Smooth muscle cell (in vitro differentiated cells): ENCODE measurements around the gene HOXD12. TPM values are rescaled to one million over a fixed set of nuclear protein-coding genes. Genes with fewer than 3 reads are reported as not detected.

Experiments used
- DNase-seq: peaks from one replicate; lab custom pipeline; 2025; ENCODE audit not compliant: unreplicated experiment; lab: John Stamatoyannopoulos, UW
- H2AFZ ChIP-seq: fragments of 200-600 bp; sonication (generic); 2 replicates; pipeline ENCODE4 v1.6.0; 2016; ENCODE audit warnings: antibody characterized with exemption, low read depth, mild to moderate bottlenecking
- H3F3A ChIP-seq: fragments of 200-600 bp; sonication (generic); 2 replicates; pipeline ENCODE4 v1.6.0; 2017; ENCODE audit warnings: antibody characterized with exemption, low read depth
- H3K27ac ChIP-seq: fragments of 200-600 bp; sonication (generic); 2 replicates; pipeline ENCODE4 v1.5.1; 2016; ENCODE audit warnings: low read depth, mild to moderate bottlenecking
- H3K27me3 ChIP-seq: fragments of 200-600 bp; sonication (generic); 2 replicates; pipeline ENCODE4 v1.6.1; 2016; ENCODE audit warnings: low read depth, mild to moderate bottlenecking
- H3K36me3 ChIP-seq: fragments of 200-600 bp; sonication (generic); 2 replicates; pipeline ENCODE4 v1.5.1; 2016; ENCODE audit warnings: low read depth
- H3K4me1 ChIP-seq: fragments of 200-600 bp; sonication (generic); 2 replicates; pipeline ENCODE4 v1.5.1; 2016; ENCODE audit warnings: low read depth
- H3K4me2 ChIP-seq: fragments of 200-600 bp; sonication (generic); 2 replicates; pipeline ENCODE4 v1.6.0; 2016; ENCODE audit warnings: mild to moderate bottlenecking
- H3K4me3 ChIP-seq: fragments of 200-600 bp; sonication (generic); 2 replicates; pipeline ENCODE4 v1.5.1; 2016; ENCODE audit warnings: mild to moderate bottlenecking
- H3K79me2 ChIP-seq: fragments of 200-600 bp; sonication (generic); 2 replicates; pipeline ENCODE4 v1.6.0; 2016; ENCODE audit warnings: low read depth, mild to moderate bottlenecking
- H3K9ac ChIP-seq: fragments of 200-600 bp; sonication (generic); 2 replicates; pipeline ENCODE4 v1.6.0; 2016; ENCODE audit warnings: low read depth
- H3K9me3 ChIP-seq: fragments of 200-600 bp; sonication (generic); replicated peaks from 2 replicates; pipeline ENCODE4 v1.5.1; 2016; ENCODE audit warnings: low read depth
- H4K20me1 ChIP-seq: fragments of 200-600 bp; sonication (generic); 2 replicates; pipeline ENCODE4 v1.6.0; 2016; ENCODE audit warnings: low read depth
- CTCF ChIP-seq: fragments of 200-600 bp; sonication (generic); IDR thresholded peaks from 2 replicates; pipeline ENCODE4 v1.5.1; 2017; ENCODE audit warnings: borderline replicate concordance, mild to moderate bottlenecking, antibody characterized with exemption; ENCODE audit not compliant: insufficient read depth, poor library complexity, severe bottlenecking
- WGBS: methylation state at CpG from one replicate; pipeline ENCODE4 v1.1.7; 2016; ENCODE audit warnings: low lambda C conversion rate; 5-methylcytosine and 5-hydroxymethylcytosine counted together
- polyA plus RNA-seq: library from polyadenylated mRNA; unstranded; fragments of >200 nt; fragmentation: Nextera tagmentation; extraction: Ambion mirVana; gene quantifications from 2 replicates; pipeline ENCODE4 v1.2.1, GENCODE V29; 2016
- total RNA-seq: library from RNA; depleted of rRNA; stranded (reverse); fragments of >200 nt; gene quantifications from 2 replicates; pipeline ENCODE4 v1.2.3, GENCODE V29; 2014

The HOXD12 gene
- total and polyA plus RNA-seq, 2 experiments from 2014 or later = not detected

GRCh38 chr2:176125772-176126054 is 26.1 kb downstream of the HOXD12 start:
- Histone ChIP-seq H3K4me3 (no peak overlapping the region), H3K27me3 (peaks cover 98% of the 10 kb centered on the region), H3K4me1 (peaks cover 7% of the 10 kb centered on the region), H3K9ac (no peak overlapping the region), H3K79me2 (no peaks in the 10 kb centered on the region), H3K9me3 (no peaks in the 10 kb centered on the region), H3K4me2 (no peak overlapping the region), H3F3A (no peaks in the 10 kb centered on the region), H2AFZ (no peak overlapping the region), H4K20me1 (peaks cover 38% of the 10 kb centered on the region), H3K27ac (no peak overlapping the region), H3K36me3 (no peaks in the 10 kb centered on the region)
- WGBS = 39% methylated on average over 6 of the region's 6 CpGs
- DNase-seq = no peak
- TF ChIP-seq CTCF = no peak

DNA sequence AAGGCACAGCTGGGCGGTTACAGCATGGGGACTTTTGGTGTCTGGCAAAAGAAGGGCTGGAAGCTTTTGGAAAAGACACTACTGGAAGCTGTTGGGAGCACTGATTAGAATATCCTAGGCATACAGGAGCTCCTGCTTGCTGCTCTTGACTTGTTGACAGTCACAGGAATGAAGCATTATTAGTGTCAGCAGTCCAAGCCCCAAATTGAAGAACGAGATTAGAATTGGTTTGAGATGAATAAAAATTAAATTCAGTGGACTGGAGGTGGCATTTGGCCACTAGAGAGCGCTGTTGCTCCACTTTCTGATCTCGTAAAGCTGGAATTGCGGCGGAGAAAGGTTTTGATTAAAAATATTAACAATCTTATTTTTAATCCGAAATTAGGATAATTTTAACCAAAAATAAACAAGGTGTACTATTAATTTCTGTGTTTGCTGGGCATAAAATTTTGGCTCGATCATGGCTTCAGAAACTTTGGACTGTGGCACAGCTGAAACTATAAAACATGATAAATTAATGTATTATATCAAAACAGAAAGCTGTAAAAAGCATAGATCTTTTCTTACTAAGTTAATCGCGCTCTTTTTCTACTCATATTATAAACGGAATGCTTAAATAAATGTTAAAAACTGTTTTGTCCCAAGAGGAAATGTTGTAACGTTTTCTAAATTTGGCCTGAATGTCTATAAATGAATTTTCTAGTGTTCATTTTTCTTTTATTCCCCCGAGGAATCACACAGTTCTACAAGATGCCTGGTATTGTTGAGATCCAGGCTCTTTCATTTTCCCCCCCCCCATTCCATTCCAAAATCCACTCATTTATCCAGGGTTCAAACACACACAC is 27.6 kb downstream of the HOXD12 start:
- no peak for DNase-seq
- H2AFZ ChIP-seq = no peak overlapping the region
- no peaks in the 10 kb centered on the region for H3K9me3 ChIP-seq
- 7% methylated on average over 13 of the region's 13 CpGs for WGBS
- no peak overlapping the region for H3K4me3 ChIP-seq
- peaks cover 23% of the 10 kb centered on the region for H4K20me1 ChIP-seq
- TF ChIP-seq CTCF = peak; percentile 95
- H3F3A ChIP-seq = no peaks in the 10 kb centered on the region
- H3K4me1 ChIP-seq = peaks cover 7% of the 10 kb centered on the region
- no peak overlapping the region for H3K4me2 ChIP-seq
- H3K79me2 ChIP-seq = no peaks in the 10 kb centered on the region
- no peak overlapping the region for H3K9ac ChIP-seq
- no peak overlapping the region for H3K27ac ChIP-seq
- no peaks in the 10 kb centered on the region for H3K36me3 ChIP-seq
- H3K27me3 ChIP-seq = peaks cover 98% of the 10 kb centered on the region

- Histone ChIP-seq H3K27me3 (peaks cover 98% of the 10 kb centered on the region), H2AFZ (no peak overlapping the region)
Observed at GRCh38 chr2:176127774-176128072, 28.1 kb downstream of the HOXD12 start.

More at GRCh38 chr2:176127774-176128072, 28.1 kb downstream of the HOXD12 start:
- Histone ChIP-seq H3K79me2 (no peaks in the 10 kb centered on the region), H4K20me1 (peaks cover 18% of the 10 kb centered on the region), H3K9ac (no peak overlapping the region), H3K4me3 (no peak overlapping the region), H3K4me1 (peaks cover 7% of the 10 kb centered on the region), H3K27ac (no peak overlapping the region), H3K9me3 (no peaks in the 10 kb centered on the region), H3K36me3 (no peaks in the 10 kb centered on the region), H3K4me2 (no peak overlapping the region), H3F3A (no peaks in the 10 kb centered on the region)
- 51% methylated on average over 4 of the region's 4 CpGs for WGBS
- TF ChIP-seq CTCF = no peak
- no peak for DNase-seq
